ENCODE results near the gene MAGI1. TPM values are rescaled to one million over a fixed set of nuclear protein-coding genes. Genes with fewer than 3 reads are reported as not detected.

MAGI1 gene
- total RNA-seq, 2 donors from 2014 or later = 37.5 to 51.6 TPM

DNA sequence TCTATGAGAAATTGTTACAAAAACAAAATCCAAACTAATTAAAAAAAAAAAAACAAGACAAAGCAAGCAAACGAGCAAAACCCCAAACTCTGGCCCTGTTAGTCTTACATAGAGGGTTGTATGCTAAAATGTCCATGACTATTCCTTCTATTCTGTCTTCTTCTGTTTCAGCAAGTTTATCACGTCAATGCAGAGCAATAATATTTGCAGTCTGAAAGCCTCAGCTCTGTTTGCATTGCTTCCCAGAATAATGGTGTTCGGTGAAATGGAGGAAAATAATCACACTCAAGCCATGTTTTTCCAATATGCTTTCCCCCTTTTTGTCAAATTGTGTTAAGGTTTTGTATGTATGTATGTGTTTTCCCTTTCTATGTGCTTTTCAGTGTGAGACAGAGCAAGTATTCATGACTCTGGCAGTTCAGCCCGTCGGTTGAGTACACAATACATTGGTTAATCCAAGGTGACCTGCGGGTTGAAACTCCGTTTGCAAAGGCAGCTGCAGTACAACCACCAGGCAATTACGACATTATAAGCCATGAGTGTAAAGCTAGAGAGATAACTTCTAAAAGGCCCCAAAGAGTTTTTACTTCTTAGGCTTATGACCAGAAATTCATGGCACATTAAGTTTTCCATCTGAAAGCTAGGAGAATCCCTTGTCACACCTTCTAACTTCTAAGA lies 34.9 kb upstream of the MAGI1 start:
- WGBS = 75% methylated on average over 8 of the region's 8 CpGs
- no peak overlapping the region for H3K27ac ChIP-seq
- H3K9me3 ChIP-seq = no peaks in the 10 kb centered on the region
- no peak overlapping the region for H3K4me3 ChIP-seq
- TF ChIP-seq, protein P1, sequence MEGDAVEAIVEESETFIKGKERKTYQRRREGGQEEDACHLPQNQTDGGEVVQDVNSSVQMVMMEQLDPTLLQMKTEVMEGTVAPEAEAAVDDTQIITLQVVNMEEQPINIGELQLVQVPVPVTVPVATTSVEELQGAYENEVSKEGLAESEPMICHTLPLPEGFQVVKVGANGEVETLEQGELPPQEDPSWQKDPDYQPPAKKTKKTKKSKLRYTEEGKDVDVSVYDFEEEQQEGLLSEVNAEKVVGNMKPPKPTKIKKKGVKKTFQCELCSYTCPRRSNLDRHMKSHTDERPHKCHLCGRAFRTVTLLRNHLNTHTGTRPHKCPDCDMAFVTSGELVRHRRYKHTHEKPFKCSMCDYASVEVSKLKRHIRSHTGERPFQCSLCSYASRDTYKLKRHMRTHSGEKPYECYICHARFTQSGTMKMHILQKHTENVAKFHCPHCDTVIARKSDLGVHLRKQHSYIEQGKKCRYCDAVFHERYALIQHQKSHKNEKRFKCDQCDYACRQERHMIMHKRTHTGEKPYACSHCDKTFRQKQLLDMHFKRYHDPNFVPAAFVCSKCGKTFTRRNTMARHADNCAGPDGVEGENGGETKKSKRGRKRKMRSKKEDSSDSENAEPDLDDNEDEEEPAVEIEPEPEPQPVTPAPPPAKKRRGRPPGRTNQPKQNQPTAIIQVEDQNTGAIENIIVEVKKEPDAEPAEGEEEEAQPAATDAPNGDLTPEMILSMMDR (IDR thresholded peaks at IDR 0.05) = no peak
- no peak for TF ChIP-seq POLR2A (IDR thresholded peaks at IDR 0.05)
- no peak for TF ChIP-seq POLR2AphosphoS5 (IDR thresholded peaks at IDR 0.05)
- DNase-seq (ENCODE audit: low spot score) = no peak
- no peaks in the 10 kb centered on the region for H3K4me1 ChIP-seq (replicated peaks)
- H3K27me3 ChIP-seq (replicated peaks; ENCODE audit: insufficient read depth) = no peaks in the 10 kb centered on the region
- H3K36me3 ChIP-seq = no peaks in the 10 kb centered on the region
- intact Hi-C loops (cut with DNase I) = no loop called here

DNA sequence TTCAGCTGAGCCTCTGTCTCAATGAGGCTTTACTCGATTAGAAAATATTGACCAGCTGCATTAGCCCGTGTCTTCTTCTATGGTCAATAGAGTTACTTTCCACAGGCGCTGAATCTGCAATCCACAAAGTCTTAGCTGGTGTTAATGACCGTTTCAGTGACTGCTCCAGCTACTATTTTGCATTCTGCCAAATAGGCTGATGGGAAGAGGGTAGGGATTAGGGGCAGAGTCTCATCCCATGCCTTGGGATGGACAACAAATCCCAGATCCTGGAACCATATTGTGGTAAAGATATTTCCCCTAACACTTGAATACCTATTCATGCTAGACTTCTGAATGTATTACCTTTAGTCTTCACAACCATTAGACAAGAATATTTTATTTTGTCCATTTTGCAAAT lies 29.5 kb upstream of the MAGI1 start:
- Histone ChIP-seq H3K36me3 (no peaks in the 10 kb centered on the region), H3K4me1 (replicated peaks) (no peaks in the 10 kb centered on the region), H3K4me3 (no peak overlapping the region), H3K9me3 (no peaks in the 10 kb centered on the region), H3K27ac (no peak overlapping the region), H3K27me3 (replicated peaks; ENCODE audit: insufficient read depth) (no peaks in the 10 kb centered on the region)
- 89% methylated on average over 4 of the region's 4 CpGs for WGBS
- intact Hi-C loops (cut with DNase I) = no loop called here
- DNase-seq (ENCODE audit: low spot score) = no peak
- TF ChIP-seq POLR2A (IDR thresholded peaks at IDR 0.05) = no peak
- TF ChIP-seq, protein P1 (IDR thresholded peaks at IDR 0.05) = no peak

DNA sequence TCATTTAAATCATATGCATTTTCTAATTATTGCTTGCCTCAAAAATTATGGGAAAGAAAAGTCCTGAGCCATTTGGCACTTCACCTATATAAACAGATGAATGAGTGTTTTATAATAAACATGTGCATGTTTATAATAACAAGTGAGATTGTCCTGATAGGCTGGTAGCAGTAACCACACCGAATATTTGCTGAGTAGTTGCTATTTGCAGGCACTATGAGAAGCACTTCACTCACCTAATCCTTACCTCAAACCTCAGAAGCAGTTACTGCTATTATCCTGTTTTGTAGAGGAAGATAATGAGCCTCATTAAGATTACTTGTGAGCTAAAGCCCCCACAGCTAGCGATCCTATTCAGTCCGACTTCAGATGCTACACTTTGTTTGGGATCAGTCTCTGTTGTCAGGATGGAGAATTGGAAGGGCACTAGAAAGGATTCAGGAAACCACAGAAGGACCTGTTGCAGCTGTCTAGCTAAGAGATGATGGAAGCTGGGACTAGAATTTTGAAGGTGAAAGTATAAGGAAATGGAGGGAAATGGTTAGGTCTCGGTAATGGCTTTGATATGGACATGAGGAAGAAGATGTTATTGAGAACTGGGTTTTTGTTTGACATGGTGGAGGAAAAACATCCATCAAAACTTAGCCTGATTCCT lies 28.4 kb upstream of the MAGI1 start:
- TF ChIP-seq POLR2A (IDR thresholded peaks at IDR 0.05) (no peak), POLR2AphosphoS5 (IDR thresholded peaks at IDR 0.05) (no peak)
- TF ChIP-seq, protein P1 (IDR thresholded peaks at IDR 0.05) = no peak
- Histone ChIP-seq H3K36me3 (no peaks in the 10 kb centered on the region), H3K4me3 (no peak overlapping the region), H3K4me1 (replicated peaks) (no peaks in the 10 kb centered on the region), H3K27me3 (replicated peaks; ENCODE audit: insufficient read depth) (no peaks in the 10 kb centered on the region), H3K9me3 (no peaks in the 10 kb centered on the region), H3K27ac (no peak overlapping the region)
- intact Hi-C loops (cut with DNase I) = no loop called here
- WGBS = 44% methylated on average over 4 of the region's 4 CpGs
- no peak for DNase-seq (ENCODE audit: low spot score)

DNA sequence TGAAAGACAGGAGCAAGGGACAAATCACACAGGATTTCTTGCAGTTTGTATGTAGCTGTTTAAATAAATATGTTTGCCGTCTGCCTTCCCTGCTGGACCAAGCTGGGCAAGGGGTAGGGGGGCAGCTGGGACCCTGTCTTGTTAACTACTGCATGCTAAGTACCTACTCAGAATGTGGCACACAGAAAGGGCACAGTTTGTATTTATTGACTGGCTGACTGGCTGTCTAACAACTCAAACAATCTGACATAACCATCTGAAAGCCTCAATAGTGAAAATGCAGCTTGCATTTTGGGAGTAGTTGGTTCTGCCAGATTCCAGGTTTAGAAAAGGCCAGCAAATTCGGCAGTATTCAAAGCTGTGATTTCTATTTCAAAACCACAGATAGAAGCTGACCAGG lies 16.6 kb upstream of the MAGI1 start:
- TF ChIP-seq, protein P1 (IDR thresholded peaks at IDR 0.05) = no peak
- TF ChIP-seq POLR2A (IDR thresholded peaks at IDR 0.05) = no peak
- TF ChIP-seq POLR2AphosphoS5 (IDR thresholded peaks at IDR 0.05) = no peak
- no peaks in the 10 kb centered on the region for H3K27me3 ChIP-seq (replicated peaks; ENCODE audit: insufficient read depth)
- no peaks in the 10 kb centered on the region for H3K4me1 ChIP-seq (replicated peaks)
- no peak for DNase-seq (ENCODE audit: low spot score)
- intact Hi-C loops (cut with DNase I) = no loop called here
- H3K9me3 ChIP-seq = no peaks in the 10 kb centered on the region
- H3K27ac ChIP-seq = no peak overlapping the region
- WGBS = 64% methylated on average over 2 of the region's 2 CpGs
- no peaks in the 10 kb centered on the region for H3K36me3 ChIP-seq
- no peak overlapping the region for H3K4me3 ChIP-seq

DNA sequence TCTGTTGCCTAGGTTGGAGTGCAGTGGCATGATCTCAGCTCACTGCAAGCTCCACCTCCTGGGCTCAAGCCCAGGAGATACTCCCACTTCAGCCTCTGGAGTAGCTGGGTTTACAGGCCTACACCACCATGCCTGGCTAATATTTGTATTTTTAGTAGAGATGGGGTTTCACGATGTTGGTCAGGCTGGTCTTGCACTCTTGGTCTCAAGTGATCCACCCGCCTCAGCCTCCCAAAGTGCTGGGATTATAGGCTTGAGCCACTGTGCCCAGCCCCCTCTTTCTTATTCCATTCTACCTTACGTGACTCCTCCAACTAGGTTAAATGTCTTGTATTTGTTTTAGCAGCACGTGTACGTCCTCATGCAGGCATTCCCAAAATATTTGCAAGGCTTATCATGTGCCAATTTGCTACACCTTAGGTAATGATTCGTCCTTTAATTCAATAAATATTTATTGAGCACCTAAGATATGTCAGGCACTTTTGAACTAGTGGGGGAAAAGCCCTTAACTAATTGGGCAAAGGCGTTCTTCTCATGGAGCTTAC lies 14.9 kb upstream of the MAGI1 start:
- TF ChIP-seq, protein P1 (IDR thresholded peaks at IDR 0.05) = no peak
- TF ChIP-seq POLR2AphosphoS5 (IDR thresholded peaks at IDR 0.05) (no peak), POLR2A (IDR thresholded peaks at IDR 0.05) (no peak)
- WGBS = 44% methylated on average over 7 of the region's 7 CpGs
- Histone ChIP-seq H3K9me3 (no peaks in the 10 kb centered on the region), H3K4me3 (no peak overlapping the region), H3K27me3 (replicated peaks; ENCODE audit: insufficient read depth) (no peaks in the 10 kb centered on the region), H3K4me1 (replicated peaks) (no peaks in the 10 kb centered on the region), H3K36me3 (no peaks in the 10 kb centered on the region), H3K27ac (no peak overlapping the region)
- intact Hi-C loops (cut with DNase I) = no loop called here
- DNase-seq (ENCODE audit: low spot score) = no peak

Measured in prostate gland (tissue), 2 donors.